Heart right ventricle (tissue), 16 donors: ENCODE data around the gene PIK3CD. TPM values are rescaled to one million over a fixed set of nuclear protein-coding genes. Genes with fewer than 3 reads are reported as not detected.

Experiments used
- ATAC-seq, 8 donors: fragments of 200-7000 bp; cut with Tn5 transposase; one replicate each; pipeline ENCODE4 v1.9.1; 2020; ENCODE audit warnings: mild to moderate bottlenecking in 8 of 8, moderate library complexity in 8 of 8, moderate number of reproducible peaks in 1 of 8
- DNase-seq, 2 donors: peaks; one replicate each; pipeline ENCODE4 v3.0.0-alpha.2; 2020
- H3K27ac ChIP-seq, 10 donors: fragments of 200-600 bp; sonication (generic) in 2 of 10; one replicate each; pipeline versions ENCODE4 v1.5.0 to v1.8.0; 2020 to 2022; ENCODE audit warnings: mild to moderate bottlenecking in 3 of 10
- H3K27me3 ChIP-seq, 7 donors: fragments of 200-600 bp; one replicate each; pipeline ENCODE4 v1.8.0; 2021 to 2022; ENCODE audit warnings: mild to moderate bottlenecking in 2 of 7
- H3K36me3 ChIP-seq, 9 donors: fragments of 200-600 bp; sonication (generic) in 1 of 9; one replicate each; pipeline versions ENCODE4 v1.5.0 to v1.8.0; 2020 to 2022; ENCODE audit warnings: mild to moderate bottlenecking in 2 of 9
- H3K4me1 ChIP-seq, 9 donors: fragments of 200-600 bp; sonication (generic) in 1 of 9; one replicate each; pipeline versions ENCODE4 v1.5.0 to v1.8.0; 2020 to 2022; ENCODE audit warnings: mild to moderate bottlenecking in 4 of 9
- H3K4me3 ChIP-seq, 10 donors: fragments of 200-600 bp; sonication (generic) in 2 of 10; one replicate each; pipeline versions ENCODE4 v1.5.0 to v1.8.0; 2020 to 2022; ENCODE audit warnings: mild to moderate bottlenecking in 7 of 10, moderate library complexity in 2 of 10
- H3K9me3 ChIP-seq, 11 donors: fragments of 200-600 bp in 10 of 11; sonication (generic) in 2 of 11; one replicate each; pipeline versions ENCODE4 v1.5.0 to v1.8.0; 2013 to 2022; ENCODE audit warnings: mild to moderate bottlenecking in 2 of 11, control low read depth in 1 of 11, moderate library complexity in 1 of 11
- WGBS, 2 donors: extraction: QIAGEN DNeasy Blood & Tissue Kit; methylation state at CpG; one replicate each; pipeline ENCODE4 v1.1.7; 2013; ENCODE audit warnings: inconsistent platforms in 1 of 2; 5-methylcytosine and 5-hydroxymethylcytosine counted together
- intact Hi-C, 10 donors: fragments of 100-400 bp; cut with DNase I; formaldehyde crosslinking; loops; one replicate each; pipeline versions ENCODE4 v1.11.1 to v1.14.2; 2022
- polyA plus RNA-seq, 2 donors: library from polyadenylated mRNA; stranded (reverse); fragments of 200-250 nt; gene quantifications; one replicate each; pipeline ENCODE4 v1.2.3, GENCODE V29; 2013
- total RNA-seq, 10 donors: library from RNA; stranded (reverse); fragmentation: NEBNext Ultra II Directional in 3 of 10; extraction: Animal tissue kit (Norgen Biotek cat#: 25700) in 3 of 10; gene quantifications; one replicate each; pipeline versions ENCODE4 v1.2.1 to v1.2.4, GENCODE V29; 2021 to 2023
- TF ChIP-seq, protein P1 (sequence below), 9 donors: fragments of 200-600 bp; sonication (generic) in 2 of 9; IDR thresholded peaks; one replicate each; pipeline versions ENCODE4 v1.5.0 to v1.8.0; 2021 to 2022; ENCODE audit warnings: antibody characterized with exemption in 9 of 9, mild to moderate bottlenecking in 5 of 9, moderate library complexity in 1 of 9
- donor health status: Arrhythmogenic right ventricular cardiomyopathy.
- donor health status: ischemic (EF 13 %, LVEDD 7.1; RV severe dilation, severe dysfunction).
- donor health status: healthy with polysubstance abuse.
- donor health status: DM: no; HTN: yes; CAD: no.
- donor health status: DM: no; HTN: no; CAD: no.
- donor health status: ischemic (EF 25% LVEDD 6.9; RV normal size, moderate dysfunction).
- donor health status: ischemic (EF 25% LVEDD 5.7; RV mildly dilated, moderate dysfunction).
- donor health status: healthy.
- donor health status: DM: yes; HTN: yes; CAD: no.
- donor health status: Ischemic cardiomyopathy.
- donor health status: ischemic (EF 35%, LVEDD 5.7; RV mildly dilated, moderate dysfunction).
- donor health status: nonischemic (EF 11% LVEDD 7.7; RV severe dilation, severe dysfunction).
- donor health status: DM: yes; HTN: yes; CAD: no.
- donor health status: PGD.
- donor health status: ischemic (EF 29% LVEDD 5.4; RV normal size, mild dysfunction).
- donor health status: nonischemic (EF 23%, LVEDD 6.1; RV moderate dilation, normal function).

Gene PIK3CD
- total and polyA plus RNA-seq, 12 donors: 1.0 to 12.1 (median 2.7) TPM

DNA sequence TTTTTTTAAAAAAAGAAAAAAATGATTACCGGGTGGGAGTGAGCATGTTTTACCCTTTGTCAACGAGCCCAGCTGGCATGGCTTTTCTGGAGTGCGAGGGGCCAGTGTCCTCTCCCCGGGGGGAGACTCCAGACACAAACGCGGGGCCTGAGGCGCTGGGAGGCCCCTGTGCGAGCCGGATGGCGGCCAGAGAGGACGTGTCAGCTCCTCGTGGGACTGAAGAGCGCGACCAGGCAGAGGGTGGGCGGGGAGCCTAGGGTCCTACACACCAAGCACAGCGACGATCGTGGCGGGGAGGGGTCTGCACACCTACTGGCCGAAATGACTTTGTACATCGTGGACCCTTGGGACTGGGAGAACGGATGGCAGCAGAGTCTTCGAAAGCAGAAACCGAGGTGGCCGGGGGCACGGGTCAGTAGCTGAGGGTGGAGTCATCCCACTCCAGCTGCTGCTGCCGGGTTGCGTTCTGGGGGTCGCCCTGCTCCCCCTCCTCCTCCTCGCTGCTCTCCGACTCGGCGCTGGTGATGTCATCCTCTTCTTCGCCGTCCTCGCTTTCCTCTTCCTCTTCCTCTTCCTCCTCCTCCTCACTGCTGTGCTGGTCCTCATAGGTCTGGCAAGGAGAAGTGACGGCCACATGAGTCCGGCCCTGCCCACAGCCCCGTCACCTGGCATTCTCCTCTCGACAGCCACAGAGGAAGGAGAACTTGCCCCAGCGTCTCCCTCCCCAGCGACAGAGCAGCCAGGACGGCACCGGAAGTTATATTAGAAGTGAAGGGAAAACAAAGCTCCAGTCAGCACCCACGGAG, 78.8 kb downstream of the PIK3CD start:
- TF ChIP-seq, protein P1, sequence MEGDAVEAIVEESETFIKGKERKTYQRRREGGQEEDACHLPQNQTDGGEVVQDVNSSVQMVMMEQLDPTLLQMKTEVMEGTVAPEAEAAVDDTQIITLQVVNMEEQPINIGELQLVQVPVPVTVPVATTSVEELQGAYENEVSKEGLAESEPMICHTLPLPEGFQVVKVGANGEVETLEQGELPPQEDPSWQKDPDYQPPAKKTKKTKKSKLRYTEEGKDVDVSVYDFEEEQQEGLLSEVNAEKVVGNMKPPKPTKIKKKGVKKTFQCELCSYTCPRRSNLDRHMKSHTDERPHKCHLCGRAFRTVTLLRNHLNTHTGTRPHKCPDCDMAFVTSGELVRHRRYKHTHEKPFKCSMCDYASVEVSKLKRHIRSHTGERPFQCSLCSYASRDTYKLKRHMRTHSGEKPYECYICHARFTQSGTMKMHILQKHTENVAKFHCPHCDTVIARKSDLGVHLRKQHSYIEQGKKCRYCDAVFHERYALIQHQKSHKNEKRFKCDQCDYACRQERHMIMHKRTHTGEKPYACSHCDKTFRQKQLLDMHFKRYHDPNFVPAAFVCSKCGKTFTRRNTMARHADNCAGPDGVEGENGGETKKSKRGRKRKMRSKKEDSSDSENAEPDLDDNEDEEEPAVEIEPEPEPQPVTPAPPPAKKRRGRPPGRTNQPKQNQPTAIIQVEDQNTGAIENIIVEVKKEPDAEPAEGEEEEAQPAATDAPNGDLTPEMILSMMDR (IDR thresholded peaks at IDR 0.05): no peak
- H3K4me3 ChIP-seq: no peak overlapping the region
- peaks cover 0 to 15% (median 0%) of the 10 kb centered on the region in 9 donors for H3K4me1 ChIP-seq
- 81 to 83% methylated on average over 45 of the region's 45 CpGs for WGBS, 2 donors
- H3K36me3 ChIP-seq: peaks cover 8 to 99% (median 57%) of the 10 kb centered on the region in 9 donors
- no peaks in the 10 kb centered on the region for H3K27me3 ChIP-seq
- ATAC-seq (peak in 7 of 8 donors; percentile 48 to 67 (median 54)), DNase-seq (peak; percentile 44 to 46)
- intact Hi-C loops: no loop called here
- H3K27ac ChIP-seq: peak overlapping the region in 1 of 10 donors; percentile 57
- H3K9me3 ChIP-seq: no peaks in the 10 kb centered on the region

DNA sequence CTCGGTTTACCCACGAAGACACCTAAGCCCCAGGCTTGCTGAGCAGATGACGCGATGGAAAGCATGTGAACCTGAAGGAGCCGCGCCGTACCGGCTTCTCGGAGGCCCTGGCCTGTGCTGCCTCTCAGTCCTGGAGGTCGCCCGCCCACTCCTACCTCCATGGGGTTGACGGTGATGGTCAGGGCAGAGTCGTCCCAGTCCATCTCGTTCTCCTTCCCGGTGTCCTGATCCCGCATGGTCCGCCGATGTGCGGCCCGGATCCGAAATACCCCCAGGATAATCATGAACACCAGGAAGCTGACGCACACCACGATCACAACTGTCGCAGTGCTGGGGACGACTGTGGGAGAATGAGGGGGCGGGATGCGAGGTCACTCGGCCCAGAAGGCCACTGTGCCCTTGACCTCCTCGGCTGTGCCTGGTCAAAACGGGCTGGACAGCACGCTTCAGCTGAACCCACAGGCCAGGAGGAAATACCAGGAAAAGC, 79.6 kb downstream of the PIK3CD start:
- Histone ChIP-seq H3K27me3 (no peaks in the 10 kb centered on the region), H3K36me3 (peaks cover 8 to 99% (median 63%) of the 10 kb centered on the region in 9 donors), H3K27ac (peak overlapping the region in 1 of 10 donors; percentile 57), H3K4me3 (no peak overlapping the region), H3K9me3 (no peaks in the 10 kb centered on the region), H3K4me1 (peaks cover 0 to 15% (median 0%) of the 10 kb centered on the region in 9 donors)
- WGBS, 2 donors: 96 to 97% methylated on average over 31 of the region's 31 CpGs
- no peak for DNase-seq
- TF ChIP-seq, protein P1 (IDR thresholded peaks at IDR 0.05): no peak
- ATAC-seq: peak in 1 of 8 donors; percentile 11
- intact Hi-C loops: no loop called here

DNA sequence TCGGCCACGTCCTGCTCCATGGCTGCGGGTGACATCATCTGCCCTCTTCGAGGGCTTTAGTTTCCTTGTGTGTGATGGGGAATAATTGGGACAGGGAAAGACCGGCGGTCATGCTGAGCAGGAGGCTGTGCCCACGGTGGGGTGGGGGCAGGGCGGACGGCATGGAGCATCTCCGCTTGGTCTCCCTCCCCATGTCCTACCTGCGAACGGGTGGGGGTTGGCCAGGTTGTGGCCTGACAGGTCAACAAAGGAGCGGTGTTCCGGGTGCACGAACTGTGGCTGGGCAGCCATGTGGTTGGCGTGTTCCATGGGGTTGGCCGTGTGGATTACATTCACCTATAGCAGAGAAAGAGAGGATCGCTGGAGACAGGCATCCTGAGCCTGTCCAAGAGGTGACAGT, 80.0 kb downstream of the PIK3CD start:
- no peaks in the 10 kb centered on the region for H3K9me3 ChIP-seq
- peaks cover 8 to 99% (median 68%) of the 10 kb centered on the region in 9 donors for H3K36me3 ChIP-seq
- WGBS, 2 donors: 96% methylated on average over 18 of the region's 18 CpGs
- H3K4me1 ChIP-seq: peaks cover 0 to 15% (median 0%) of the 10 kb centered on the region in 9 donors
- no peak for DNase-seq
- intact Hi-C loops: no loop called here
- ATAC-seq: no peak
- no peaks in the 10 kb centered on the region for H3K27me3 ChIP-seq
- no peak overlapping the region for H3K27ac ChIP-seq
- no peak overlapping the region for H3K4me3 ChIP-seq
- TF ChIP-seq, protein P1 (IDR thresholded peaks at IDR 0.05): no peak

DNA sequence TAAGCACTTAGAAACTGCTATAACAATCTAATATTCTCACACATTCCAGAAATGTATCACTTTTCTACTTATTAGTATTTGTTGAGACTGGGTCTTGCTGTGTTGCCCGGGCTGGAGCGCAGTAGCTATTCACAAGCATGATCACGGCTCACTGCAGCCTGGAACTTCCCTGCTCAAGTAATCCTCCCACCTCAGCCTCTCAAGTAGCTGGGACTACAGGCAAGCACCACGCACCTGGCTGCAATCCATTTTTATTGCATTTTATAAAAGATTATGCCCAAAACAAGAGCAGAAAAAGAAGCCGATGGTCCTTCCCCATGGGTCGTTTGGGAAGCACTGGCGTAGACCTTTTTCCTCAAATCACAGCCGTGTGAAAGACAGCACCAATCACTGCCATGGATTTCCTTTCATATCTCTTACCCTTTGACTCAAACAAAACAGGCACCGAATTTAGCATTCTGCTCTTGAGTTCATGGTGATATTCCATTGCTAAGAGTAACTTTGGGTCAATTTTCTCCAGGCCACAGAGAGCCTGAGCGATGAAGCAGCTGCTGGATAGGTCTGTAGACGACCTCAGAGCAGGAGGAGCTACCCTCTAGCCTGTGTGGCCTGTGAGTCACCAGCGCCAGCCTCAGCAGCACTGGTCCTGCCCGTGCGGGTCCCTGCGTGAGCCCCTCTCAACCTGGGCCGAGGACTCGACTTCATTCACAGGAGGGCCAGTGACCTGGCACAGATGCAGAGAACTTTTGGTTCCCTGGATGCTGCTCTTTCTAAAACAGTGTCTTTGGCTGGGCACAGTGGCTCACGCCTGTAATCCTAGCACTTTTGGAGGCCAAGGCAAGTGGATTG, 80.8 kb downstream of the PIK3CD start:
- no peak for DNase-seq
- no peak for ATAC-seq
- Histone ChIP-seq H3K27me3 (no peaks in the 10 kb centered on the region), H3K4me3 (no peak overlapping the region), H3K27ac (no peak overlapping the region), H3K9me3 (no peaks in the 10 kb centered on the region), H3K4me1 (peaks cover 0 to 15% (median 0%) of the 10 kb centered on the region in 9 donors), H3K36me3 (peaks cover 8 to 99% (median 75%) of the 10 kb centered on the region in 9 donors)
- 92 to 95% methylated on average over 18 of the region's 18 CpGs for WGBS, 2 donors
- TF ChIP-seq, protein P1 (IDR thresholded peaks at IDR 0.05): no peak
- intact Hi-C loops: no loop called here
